HG03095 (cell line): Measurements from ENCODE around the gene MAGI3.
"Not testable (repeated sequence)": the region's sequence is repeated elsewhere in the genome, so short reads cannot be mapped to it uniquely, and the experiment has no call there.

Experiments used
- ATAC-seq: cut with Tn5 transposase; IDR thresholded peaks from one replicate; pipeline ENCODE4 v1.9.1; 2021; ENCODE audit warnings: moderate library complexity; ENCODE audit not compliant: unreplicated experiment

MAGI3 gene

DNA sequence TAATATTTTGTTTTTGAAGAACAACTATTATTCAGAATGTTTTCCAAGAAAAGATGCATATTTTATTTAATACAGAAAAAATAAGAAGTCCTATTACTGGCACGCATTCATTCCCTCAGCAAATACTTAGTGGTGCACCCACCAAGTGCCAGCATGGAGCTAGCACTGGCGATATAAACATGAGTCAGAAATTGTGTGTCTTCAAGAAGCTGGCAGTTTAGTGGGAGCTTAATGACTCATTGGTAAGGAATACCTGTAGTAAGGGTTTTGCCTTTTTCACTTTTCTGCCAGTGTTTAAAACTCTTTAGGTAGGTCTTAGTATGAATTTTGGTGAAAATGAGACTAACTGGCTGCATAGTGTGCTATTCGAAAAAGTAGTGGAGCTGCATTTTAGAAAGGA is 6.3 kb downstream of the MAGI3 start:
- ATAC-seq, result no peak

DNA sequence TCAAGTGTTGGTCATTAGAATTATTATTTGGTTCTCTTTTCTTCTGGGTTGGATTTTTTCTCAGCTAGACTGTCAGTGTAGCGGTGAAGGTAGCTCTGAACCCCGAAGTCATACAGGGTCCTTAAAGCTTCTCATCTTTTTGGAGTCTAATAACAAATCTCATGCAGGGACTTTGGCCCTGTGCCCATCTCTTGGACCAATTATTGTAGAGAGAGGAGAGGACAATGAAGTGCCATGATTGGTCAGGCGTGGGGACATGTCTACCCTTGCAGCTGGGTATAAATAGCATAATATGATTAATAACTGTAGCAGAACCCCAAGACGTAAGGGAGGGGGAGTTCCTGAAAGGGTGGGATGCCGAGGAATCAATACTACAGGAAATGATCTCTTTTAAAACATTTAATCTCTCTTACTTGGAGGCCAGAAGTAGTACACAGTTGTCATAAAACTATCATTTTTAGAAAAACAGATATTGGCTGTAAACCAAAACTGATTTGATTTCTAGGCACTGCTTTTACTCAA is 8.8 kb downstream of the MAGI3 start:
- ATAC-seq, result no peak

DNA sequence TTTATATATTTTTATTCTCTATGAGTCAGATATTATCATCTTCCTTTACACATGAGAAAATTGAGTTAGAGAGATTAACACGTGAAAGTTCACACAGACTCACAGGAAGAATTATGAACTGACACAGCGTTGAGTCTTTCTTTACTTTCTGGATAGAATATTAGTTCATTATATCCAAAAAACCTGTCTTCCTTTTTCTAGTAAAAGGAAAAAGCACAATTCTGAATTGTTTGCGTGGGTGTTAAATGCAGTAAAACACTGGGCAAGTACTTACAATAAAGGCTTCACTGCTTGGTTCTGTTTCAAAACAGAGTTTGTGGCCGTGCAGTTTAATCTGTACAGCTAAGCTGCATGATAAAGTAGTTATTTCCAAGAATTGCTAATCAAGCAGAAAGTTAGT is 10.8 kb downstream of the MAGI3 start:
- ATAC-seq, result no peak

DNA sequence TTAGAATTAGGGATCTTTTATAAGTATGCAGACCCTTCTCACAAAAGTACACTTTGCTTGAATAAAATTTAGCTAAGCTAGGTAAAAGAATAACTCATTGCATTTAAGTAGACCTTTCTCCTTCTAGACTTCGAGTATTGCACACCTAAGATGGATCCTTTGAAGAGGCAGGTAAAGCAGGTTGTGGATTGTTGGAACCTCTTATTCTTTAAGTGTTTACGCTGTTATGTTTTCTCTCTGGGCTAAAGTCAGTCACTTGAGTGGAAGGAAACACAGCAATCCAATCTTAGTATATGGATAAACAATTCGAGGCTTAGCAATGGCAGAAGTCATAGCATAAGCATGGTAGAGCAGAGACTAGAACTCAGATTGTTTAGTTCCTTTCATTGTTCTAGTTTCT is 11.4 kb downstream of the MAGI3 start:
- no peak for ATAC-seq

DNA sequence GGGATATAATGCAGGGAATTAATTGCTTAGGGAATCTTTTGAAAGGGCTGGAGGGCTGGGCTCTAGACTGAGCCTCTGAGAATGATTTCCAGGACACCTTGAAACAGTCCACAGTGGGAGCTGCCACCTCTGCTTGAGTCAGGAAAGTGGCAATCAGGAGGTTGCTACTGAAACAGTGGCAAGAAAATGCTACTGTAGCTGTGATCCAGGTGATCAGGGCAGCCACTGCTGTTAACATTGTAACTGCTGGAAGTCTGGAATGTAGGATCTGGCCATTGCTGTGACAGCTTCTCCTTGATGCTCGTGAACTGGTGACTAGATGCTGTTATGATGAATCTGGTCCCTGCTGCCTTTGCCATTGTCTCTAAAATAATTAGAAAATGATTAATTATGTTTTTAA is 12.8 kb downstream of the MAGI3 start:
- no peak for ATAC-seq

DNA sequence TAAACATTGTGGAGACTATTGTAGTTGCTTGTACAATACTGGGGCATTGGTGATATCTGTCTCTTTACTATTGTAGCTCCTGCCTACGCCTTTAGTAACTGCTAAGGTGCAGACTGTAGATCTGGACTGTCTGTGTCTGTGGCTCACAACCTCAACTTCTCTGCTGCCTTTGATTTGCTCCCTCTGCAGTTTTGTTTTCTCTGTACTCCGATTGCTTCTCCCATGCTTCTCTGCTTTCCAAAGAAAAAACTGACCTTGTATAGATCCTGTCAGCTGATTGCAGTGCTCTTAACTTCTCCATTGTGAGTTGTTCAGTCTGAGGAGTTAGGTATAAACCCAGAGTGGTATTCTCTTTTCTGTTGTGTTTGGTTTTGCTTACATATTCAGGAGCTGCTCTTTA is 15.3 kb downstream of the MAGI3 start:
- ATAC-seq, result no peak

DNA sequence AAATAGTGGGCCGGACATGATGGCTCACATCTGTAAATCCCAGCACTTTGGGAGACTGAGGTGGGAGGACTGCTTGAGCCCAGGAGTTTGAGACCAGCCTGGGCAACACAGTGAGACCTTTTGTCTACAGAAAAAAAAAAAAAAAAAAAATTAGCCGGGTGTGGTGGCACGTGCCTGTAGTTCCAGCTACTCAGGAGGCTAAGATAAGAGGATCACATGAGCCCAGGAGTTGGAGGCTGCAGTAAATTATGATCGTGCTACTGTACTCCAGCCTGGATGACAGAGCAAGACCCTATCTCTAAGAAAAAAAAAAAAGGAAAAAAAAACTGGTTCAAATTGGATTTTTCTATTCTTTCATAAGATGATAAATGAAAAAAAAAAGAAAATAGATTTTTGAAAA is 15.8 kb downstream of the MAGI3 start:
- not testable (repeated sequence) for ATAC-seq

DNA sequence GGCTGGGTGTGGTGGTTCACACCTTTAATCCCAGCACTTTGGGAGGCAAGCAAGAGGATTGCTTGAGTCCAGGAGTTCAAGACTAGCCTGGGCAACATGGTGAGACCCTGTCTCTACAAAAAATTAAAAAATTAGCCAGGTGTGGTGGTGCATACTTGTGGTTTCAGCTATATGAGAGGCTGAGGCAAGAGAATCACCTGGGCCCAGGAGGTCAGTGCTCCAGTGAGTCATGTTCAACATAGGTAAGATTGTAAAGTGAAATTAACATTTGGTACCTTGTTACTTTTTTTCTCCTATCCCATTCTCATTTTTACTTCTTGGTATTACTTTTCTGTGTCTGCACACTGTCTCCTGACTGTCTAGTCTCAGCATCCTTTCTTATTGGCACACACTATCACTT is 19.0 kb downstream of the MAGI3 start:
- ATAC-seq, result no peak

DNA sequence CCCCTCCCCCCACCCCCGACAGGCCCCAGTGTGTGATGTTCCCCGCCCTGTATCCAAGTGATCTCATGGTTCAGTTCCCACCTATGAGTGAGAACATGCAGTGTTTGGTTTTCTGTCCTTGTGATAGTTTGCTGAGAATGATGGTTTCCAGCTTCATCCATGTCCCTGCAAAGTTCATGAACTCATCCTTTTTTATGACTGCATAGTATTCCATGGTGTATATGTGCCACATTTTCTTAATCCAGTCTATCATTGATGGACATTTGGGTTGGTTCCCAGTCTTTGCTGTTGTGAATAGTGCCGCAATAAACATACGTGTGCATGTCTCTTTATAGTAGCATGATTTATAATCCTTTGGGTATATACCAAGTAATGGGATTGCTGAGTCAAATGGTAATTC is 21.7 kb downstream of the MAGI3 start:
- not testable (repeated sequence) for ATAC-seq

DNA sequence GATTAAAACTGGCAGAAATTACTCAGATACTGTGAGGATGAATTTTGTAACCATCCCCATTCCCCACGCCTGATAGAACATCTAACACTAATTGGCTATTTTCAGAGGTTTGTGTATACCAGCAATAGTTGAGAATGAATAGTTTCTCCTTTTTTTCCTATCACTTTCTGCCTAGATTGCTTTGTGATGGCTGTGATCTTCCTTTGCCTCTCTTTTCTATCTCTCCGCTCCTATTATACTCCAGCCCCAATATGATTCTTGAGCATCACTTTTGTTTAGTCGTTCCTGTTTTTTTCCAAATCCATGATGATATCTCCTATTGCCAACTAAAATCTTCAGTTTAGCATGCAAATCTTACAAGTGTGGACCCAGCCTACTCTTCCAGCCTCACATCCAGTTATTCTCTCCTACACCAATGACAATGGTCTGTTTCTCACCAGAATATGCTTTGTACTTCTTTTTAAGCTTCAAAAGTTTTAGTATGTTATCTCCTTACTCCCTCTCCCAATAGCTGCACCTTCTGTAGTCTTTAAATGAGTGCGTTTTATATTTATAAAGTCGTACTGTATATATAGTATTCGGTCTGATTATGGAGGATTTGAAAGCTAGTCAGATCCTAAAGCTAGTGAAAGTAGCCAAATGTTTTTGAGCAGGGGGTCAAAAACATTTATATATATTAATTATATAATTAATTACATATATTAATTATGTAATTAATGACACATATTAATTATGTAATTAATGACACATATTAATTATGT is 25.2 kb downstream of the MAGI3 start:
- ATAC-seq, result no peak

DNA sequence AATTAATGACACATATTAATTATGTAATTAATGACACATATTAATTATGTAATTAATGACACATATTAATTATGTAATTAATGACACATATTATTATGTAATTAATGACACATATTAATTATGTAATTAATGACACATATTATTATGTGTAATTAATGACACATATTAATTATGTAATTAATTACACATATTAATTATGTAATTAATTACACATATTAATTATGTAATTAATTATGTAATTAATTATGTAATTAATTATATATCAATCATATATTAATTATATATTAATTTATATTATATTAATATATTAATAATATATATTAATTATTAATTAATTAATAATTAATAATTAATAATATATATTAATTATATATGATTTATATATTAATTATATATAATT is 25.8 kb downstream of the MAGI3 start:
- ATAC-seq, result not testable (repeated sequence)

DNA sequence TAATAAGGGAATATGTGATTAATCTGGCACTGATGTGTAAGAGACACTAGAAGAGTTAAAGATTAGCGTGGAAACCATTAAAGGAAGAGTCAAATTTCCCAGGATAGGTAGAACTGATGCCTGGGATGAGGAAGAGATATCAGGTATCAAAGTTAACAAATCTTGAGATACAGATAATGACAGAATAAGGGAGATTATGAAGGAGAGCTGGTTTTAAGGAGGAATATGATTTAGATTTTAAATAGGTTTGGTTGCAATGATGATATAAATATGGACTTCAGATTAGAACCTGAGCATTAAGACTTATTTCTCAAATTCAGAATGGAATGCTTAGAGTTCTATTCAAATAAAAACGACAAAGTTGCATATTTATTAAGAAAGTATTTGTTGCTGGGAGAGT is 26.2 kb downstream of the MAGI3 start:
- no peak for ATAC-seq

DNA sequence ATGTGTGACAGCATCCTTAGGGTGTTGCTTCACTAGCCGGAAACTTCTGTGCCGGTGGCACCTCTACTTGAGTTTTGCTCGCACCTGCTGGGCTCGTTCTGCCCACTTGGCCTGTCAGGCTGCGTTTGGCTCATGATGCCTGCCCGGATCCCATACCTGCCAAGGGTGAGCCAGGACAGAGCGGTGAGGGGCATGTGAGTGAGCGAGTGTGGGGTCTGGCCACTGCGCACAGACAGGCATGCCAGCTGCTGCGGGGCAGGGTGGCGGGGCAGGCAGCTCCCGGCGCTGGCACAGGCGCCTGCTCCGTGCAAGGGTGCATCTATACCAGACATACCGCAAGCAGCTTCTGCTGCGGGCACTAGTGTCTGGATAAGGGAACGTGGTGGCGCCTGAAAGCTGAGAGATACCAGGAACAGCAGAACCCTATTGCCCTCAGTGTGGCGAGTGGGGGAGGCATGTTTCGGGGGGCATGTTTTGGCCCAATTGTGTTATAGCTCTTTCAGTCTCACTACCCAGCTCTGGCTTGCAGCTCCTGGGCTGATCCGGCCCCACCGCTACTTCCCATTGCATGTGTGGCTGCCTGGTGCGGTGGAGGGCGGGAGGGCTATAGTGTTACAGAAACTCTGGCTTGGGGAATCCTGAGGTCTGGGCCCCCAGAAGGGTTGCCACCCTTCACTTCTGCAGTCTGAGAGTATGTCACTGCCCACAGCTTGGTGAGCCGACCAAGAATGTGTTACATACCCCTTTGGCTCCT is 32.2 kb downstream of the MAGI3 start:
- ATAC-seq, result no peak

DNA sequence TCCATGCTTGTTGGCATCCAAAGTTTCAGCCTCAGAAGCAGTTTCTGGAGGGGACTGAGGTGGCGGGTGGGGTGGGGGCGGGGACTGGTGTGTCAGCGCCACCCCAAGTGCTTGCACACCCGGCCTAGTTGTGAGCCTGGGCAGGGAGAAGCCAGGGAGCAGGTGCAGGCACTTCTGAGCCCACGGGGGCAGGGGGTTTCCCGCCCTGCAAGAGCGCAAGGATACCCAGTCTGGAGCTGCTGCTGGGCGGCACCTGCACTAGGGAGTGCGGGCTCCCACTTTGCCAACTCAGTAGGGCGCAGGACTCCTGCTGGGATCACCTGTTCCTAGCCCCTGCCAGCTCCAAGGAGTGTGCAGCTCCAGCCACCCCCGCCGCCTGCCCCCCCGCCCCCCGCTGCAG is 33.5 kb downstream of the MAGI3 start:
- no peak for ATAC-seq

DNA sequence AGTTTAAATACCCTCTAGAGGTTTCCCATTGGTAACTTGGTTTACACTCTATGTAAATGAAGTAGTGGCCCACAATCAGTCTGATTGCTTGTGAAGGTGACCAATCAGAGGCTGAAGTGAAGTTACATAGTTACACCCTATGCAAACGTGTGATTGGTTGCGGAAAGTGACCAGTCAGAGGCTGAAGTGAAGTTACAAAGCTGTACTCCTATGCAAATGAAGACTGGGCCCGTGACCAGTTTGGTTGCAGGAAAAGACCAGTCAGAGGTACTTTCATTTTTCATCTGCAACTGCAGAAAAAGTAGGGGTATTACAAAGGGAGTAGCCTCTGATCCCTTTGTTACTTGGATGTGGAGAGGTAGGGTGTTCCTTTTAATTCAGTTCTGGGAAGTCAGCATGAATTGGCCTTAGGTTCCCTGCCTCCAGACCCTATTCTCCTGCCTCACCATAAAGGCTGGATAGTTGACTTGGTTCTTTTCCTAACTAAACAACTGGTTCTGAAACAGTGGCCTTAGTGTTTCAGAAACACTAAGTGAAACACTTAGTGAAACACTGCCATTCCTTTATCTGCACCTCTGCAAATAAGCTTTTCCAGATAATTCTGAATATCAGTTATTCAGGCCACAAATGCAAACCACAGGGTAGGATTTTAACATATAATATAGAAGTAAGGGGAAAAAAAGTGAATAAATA is 39.3 kb downstream of the MAGI3 start:
- ATAC-seq, result no peak

DNA sequence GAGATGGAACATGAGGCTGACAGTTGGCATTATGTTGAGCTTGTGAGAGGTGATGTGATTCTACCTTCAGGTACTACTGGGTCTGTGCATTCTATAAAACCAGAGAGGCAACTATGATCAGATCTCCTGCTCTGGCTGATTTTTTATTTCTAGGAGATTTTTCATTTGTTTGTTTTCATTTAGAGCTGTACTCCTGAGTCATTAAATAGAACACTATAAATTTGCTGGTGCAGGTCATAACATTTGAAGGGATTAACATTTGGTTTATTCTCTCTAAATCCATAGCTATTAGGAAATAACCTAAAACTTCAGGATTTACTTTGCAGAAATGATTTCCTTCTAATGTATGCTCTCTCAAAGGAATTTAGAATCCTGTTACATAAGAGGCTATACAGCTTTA is 42.9 kb downstream of the MAGI3 start:
- no peak for ATAC-seq

DNA sequence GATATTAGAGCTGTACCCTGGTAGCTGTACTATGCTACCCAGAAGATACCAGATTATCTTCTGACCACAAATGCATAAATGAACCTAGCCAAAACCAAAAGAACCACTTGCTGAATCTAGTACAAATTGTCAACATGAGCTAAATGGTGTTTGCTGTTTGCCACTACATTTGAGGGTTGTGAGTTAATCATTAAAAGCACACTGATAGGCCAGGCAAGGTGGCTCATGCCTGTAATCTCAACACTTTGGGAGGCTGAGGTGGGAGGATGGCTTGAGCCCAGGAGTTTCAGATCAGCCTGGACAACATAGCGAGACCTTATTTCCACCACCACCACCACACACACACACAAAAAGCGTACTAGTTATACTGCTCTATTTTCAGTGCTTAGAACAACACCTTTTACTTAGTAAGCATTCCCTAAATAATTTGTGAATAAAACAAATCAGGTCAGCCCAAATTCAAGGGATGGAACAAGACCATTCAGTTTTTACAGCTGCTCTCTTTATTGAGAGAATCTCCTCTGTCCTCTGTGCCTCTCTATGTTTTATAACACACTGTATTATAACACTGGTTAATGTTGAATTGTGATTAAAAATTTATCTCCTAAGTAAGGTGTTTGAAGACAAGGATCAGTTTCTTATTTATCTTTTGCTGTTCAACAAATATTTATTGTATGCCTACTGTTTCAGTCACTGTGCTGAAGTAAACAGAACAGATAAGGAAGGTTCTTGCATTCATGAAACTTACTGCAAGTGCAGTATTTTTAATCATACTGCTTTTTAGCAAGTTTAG is 44.0 kb downstream of the MAGI3 start:
- no peak for ATAC-seq

DNA sequence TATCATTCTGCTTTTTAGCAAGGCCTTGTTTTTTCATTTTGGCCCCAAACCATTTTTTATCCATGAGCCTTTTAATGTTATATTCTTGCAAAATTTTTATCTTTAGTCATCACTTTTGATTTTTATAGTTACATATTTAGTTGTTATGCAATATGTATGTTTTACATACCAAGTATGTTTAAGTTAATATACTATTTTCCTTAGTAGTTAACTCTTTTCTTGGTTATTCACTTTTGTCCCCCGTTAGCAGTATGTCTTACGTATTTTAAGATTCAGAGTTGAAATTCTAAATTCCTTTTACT is 44.5 kb downstream of the MAGI3 start:
- no peak for ATAC-seq

DNA sequence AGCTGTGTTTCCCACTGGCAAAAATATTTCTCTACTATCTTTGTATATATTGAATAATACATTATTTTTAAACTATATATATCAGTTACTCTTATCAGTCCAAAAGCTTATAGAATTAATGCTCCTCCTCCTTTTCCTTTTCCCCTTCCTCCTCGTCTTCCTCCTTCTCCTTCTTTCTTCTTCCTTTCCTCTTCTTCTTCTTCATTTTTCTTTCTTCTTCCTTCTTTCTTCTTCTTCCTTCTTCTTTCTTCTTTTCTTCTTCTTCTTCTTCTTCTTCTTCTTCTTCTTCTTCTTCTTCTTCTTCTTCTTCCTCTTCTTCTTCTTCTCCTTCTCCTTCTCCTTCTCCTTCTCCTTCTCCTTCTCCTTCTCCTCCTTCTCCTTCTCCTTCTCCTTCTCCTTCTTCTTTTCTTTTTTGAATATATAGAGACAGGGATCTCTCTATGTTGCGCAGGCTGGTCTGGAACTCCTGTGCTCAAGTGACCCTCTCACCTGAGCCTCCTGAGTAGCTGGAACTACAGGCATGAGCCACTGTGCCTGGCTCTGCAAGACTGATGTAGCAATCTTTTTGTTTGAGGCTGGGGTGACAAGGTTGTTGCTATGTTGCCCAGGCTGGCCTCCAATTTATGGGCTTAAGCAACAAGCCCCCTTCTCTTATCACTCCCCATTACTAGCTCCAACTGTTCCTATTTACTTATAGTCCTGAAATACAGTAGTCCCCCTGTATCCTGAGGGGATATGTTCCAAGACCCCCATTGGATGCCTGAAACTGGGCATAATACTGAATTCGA is 47.4 kb downstream of the MAGI3 start:
- ATAC-seq, result no peak

DNA sequence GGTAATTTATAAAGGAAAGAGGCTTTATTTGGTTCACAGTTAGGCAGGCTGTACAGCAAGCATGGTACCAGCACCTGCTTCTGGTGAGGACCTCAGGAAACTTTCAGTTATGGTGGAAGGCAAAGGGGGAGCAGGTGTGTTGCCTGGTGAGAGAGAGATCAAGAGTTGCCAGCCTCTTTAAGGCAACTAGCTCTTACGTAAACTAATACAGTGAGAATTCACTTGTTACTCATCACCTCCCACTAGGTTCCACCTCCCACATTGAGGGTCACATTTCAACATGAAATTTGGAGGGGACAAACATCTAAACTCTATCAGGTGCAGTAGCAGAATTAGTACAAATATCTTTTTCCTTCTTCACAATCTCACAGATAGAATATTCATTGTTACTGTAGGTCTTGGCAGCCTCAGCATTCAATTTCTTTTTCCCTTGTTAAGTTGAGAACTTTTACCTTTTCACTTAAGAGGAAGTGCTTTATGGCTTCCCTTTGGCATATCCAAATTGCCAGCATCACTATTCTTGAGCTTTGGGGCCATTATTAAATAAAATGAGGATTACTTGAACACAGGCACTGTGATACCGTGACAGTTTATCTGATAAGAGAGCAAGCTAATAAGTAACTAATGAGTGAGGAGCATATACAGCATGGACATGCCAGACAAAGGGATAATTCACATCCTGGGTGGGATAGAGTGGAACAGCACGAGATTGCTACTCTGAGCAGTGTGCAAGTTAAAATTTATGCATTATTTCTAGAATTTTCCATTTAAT is 48.4 kb downstream of the MAGI3 start:
- no peak for ATAC-seq
